ENCODE results near the gene CYP26B1. TPM values are rescaled to one million over a fixed set of nuclear protein-coding genes. Genes with fewer than 3 reads are reported as not detected.

CYP26B1 gene, protein sequence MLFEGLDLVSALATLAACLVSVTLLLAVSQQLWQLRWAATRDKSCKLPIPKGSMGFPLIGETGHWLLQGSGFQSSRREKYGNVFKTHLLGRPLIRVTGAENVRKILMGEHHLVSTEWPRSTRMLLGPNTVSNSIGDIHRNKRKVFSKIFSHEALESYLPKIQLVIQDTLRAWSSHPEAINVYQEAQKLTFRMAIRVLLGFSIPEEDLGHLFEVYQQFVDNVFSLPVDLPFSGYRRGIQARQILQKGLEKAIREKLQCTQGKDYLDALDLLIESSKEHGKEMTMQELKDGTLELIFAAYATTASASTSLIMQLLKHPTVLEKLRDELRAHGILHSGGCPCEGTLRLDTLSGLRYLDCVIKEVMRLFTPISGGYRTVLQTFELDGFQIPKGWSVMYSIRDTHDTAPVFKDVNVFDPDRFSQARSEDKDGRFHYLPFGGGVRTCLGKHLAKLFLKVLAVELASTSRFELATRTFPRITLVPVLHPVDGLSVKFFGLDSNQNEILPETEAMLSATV
- total RNA-seq (2014; rRNA removed; shearing (Covaris generic)) = 1.6 and 2.3 TPM in 2 replicates

GRCh38 chr2:72147303-72147971, at the start of gene CYP26B1:
Gene CYP26B1, minus strand, starts transcription at chr2:72147862. Its CDS starts 28 bp downstream, at chr2:72147834.

Measured in A375 (cell line).